HS-5 (cell line): Measurements from ENCODE around the gene EXOSC7.
"Not testable (repeated sequence)": the region's sequence is repeated elsewhere in the genome, so short reads cannot be mapped to it uniquely, and the experiment has no call there.

Experiments
- DNase-seq: peaks from one replicate; pipeline ENCODE4 v3.0.0-alpha.2; 2012; ENCODE audit warnings: low read depth

Gene EXOSC7

GRCh38 chr3:45024542-45025255 lies 48.7 kb downstream of the EXOSC7 start:
- no peak for DNase-seq

- DNase-seq, result no peak
These were observed 50.0 kb downstream of the EXOSC7 start, which contains the start of gene CLEC3B for GRCh38 chr3:45026038-45026437. TSS of gene CLEC3B (plus strand) at chr3:45026303. CDS start at chr3:45026363, 60 bp downstream.

- no peak for DNase-seq
These were observed 50.9 kb downstream of the EXOSC7 start for GRCh38 chr3:45026957-45027356.

GRCh38 chr3:45027441-45027840 lies 51.4 kb downstream of the EXOSC7 start:
- DNase-seq, result no peak

- DNase-seq, result no peak
These were observed 53.2 kb downstream of the EXOSC7 start for GRCh38 chr3:45029216-45029615.

- DNase-seq, result no peak
These were observed 53.6 kb downstream of the EXOSC7 start for GRCh38 chr3:45029661-45030060.

- DNase-seq, result no peak
These were observed 55.5 kb downstream of the EXOSC7 start for GRCh38 chr3:45031531-45031930.

- DNase-seq, result no peak
These were observed 56.1 kb downstream of the EXOSC7 start for GRCh38 chr3:45032113-45032512.

- no peak for DNase-seq
These were observed 57.7 kb downstream of the EXOSC7 start for GRCh38 chr3:45033791-45034190.

- DNase-seq, result no peak
These were observed 58.7 kb downstream of the EXOSC7 start for GRCh38 chr3:45034612-45035252.

- DNase-seq, result no peak
These were observed 59.6 kb downstream of the EXOSC7 start for GRCh38 chr3:45035441-45036301.

GRCh38 chr3:45037720-45038455 lies 61.8 kb downstream of the EXOSC7 start:
- peak; percentile 91 for DNase-seq

- no peak for DNase-seq
These were observed 65.6 kb downstream of the EXOSC7 start for GRCh38 chr3:45041666-45042065.

GRCh38 chr3:45042162-45042561 lies 66.1 kb downstream of the EXOSC7 start:
- no peak for DNase-seq

- DNase-seq, result peak; percentile 69
These were observed 67.8 kb downstream of the EXOSC7 start for GRCh38 chr3:45043728-45044299.

- DNase-seq, result no peak
These were observed 72.2 kb downstream of the EXOSC7 start for GRCh38 chr3:45048244-45048643.

GRCh38 chr3:45049807-45050206 lies 73.8 kb downstream of the EXOSC7 start:
- DNase-seq, result no peak

- DNase-seq, result no peak
These were observed 75.6 kb downstream of the EXOSC7 start for GRCh38 chr3:45051685-45052084.

GRCh38 chr3:45053805-45054195 lies 77.8 kb downstream of the EXOSC7 start:
- DNase-seq, result not testable (repeated sequence)

- DNase-seq, result peak; percentile 78
These were observed 78.3 kb downstream of the EXOSC7 start for GRCh38 chr3:45054196-45054857.

- peak; percentile 86 for DNase-seq
These were observed 79.0 kb downstream of the EXOSC7 start for GRCh38 chr3:45055032-45055410.
